HG03280 (cell line): ENCODE measurements around the gene PLEKHG4B.

Experiments used
- ATAC-seq: cut with Tn5 transposase; IDR thresholded peaks from one replicate; pipeline ENCODE4 v1.9.1; 2021; ENCODE audit warnings: mild to moderate bottlenecking, moderate library complexity; ENCODE audit not compliant: unreplicated experiment

The PLEKHG4B gene

DNA sequence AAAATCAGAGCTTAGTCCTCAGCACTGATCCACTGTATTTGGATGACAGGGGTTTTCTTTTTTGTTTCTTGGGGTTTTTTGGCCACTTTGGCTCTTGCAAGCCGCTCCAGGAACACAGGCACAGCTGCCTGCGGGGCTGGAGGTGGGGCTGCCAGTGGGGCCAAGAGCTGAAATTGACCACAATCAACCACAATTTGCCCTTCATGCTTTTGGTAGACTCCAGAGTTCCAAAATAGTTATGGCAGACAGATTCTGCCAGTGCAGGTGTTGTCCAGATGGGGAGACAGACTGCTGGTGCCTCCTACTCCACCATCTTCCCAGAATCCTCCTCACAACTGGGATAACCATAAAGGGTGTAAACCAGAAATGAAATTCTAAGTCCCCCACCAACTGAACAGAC is 36.5 kb downstream of the PLEKHG4B start:
- ATAC-seq: no peak

DNA sequence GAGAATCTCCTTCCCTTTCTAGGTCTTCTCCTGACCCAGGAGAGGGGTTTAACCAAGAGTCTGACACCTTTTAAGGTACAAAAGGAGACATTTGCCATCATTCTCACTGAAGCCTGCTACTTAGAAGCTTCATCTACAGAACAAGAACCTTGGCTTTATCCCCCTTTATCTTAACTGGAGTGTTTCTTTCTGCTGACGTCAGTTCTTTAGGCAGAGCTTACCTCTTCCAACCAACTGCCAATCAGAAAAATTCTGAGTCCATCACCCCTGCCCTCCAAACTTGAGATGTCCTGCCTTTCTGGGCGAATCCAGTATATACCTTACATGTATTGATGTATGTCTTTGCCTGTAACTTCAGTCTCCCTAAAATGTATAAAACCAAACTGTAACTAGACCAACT is 37.2 kb downstream of the PLEKHG4B start:
- no peak for ATAC-seq

DNA sequence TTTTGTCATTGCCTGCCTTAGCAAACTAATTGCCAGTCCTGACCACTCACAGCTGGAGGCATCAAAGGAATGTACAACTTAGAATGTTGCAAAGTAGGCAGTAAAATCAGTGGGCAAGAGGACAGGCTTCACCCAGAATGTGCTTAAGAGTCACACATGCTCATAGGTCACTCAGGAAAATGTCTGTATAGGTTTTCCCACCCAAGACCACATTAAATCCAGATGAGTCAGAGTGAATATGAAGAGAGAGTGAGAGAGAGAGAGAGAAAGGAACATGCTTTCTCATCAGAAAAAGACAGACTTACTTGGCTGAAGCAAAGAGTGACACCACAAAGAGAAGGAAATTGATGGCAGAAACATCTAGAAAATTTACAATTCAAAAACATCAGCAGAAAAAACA is 37.9 kb downstream of the PLEKHG4B start:
- no peak for ATAC-seq

DNA sequence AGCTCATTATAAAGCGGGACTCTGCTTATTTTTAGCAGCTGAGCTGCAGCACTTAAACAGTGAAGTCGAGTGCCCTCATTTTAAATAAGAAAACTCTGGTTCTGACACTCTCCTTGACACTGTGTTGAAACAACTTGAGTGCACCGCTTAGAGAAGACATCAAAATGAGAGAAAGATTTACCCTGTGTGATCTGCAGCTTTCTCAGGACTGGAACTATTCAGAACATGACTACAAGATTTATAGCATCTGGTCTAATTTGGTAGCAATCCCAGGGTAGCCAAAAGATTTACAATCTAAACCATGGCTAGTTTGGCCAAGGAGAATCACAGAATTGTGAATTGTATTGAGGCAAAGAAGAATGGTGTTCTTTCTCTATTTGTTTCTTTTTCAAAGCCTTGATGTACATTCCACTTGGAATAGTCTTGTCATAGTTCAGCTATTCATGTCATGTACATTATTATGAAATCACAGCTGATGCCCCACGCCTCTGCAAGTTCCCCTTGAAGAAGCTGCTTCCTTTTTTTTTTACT is 38.7 kb downstream of the PLEKHG4B start:
- no peak for ATAC-seq

DNA sequence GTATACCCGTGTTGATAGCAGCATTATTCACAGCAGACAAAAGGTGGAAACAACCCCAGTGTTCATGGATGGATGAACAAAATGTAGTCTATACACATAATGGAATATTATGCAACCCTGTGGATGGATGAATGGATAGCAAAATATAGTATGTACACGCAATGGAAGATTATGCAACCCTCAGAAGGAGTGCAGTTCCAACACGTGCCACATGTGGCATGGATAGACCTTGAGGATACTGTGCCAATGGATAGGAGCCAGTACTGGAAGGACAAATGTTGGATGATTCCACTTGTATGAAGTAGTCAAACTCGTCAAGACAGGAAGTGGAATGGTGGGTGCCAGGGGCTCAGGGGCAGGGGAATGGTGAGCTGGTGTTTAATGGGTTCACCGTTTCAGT is 44.9 kb downstream of the PLEKHG4B start:
- no peak for ATAC-seq

DNA sequence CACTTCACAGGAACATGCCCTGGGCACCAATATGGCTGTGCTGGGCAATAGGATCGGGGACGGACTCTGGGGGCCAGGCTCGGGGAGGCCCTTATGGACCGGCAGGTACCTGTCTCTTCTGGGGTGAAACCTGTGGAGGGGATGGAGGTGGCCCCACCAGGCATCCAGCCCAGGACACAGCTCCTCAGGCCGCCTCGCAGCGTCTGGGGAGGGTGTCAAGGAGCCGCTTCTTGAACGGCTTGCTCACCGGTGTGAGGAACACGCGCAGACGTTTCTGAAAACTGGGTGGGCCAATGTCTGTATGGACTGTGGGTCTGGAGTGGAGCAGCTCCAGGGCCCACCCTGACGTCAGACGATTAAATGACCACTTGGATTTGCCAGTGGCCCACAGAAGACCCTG is 45.8 kb downstream of the PLEKHG4B start:
- ATAC-seq: no peak

DNA sequence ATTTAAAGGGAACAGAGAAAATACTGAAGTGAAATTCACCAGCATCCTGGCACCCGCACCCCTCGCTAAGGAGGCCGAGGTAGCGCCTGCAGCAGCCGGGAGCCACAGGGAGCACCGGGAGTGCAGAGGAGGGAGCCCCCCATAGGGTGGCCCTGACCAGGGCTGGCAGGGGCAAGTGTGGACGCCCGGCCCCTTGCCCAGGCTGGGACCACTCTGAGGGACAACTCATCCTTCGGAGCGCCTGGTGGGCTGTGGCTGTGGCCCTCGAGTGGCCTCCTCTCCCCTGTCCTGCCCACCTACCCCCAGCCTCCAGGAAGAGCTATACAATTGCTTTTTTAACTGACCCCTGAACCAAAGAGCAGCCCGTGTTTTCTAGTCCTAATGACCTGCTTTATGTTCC is 47.0 kb downstream of the PLEKHG4B start:
- no peak for ATAC-seq

DNA sequence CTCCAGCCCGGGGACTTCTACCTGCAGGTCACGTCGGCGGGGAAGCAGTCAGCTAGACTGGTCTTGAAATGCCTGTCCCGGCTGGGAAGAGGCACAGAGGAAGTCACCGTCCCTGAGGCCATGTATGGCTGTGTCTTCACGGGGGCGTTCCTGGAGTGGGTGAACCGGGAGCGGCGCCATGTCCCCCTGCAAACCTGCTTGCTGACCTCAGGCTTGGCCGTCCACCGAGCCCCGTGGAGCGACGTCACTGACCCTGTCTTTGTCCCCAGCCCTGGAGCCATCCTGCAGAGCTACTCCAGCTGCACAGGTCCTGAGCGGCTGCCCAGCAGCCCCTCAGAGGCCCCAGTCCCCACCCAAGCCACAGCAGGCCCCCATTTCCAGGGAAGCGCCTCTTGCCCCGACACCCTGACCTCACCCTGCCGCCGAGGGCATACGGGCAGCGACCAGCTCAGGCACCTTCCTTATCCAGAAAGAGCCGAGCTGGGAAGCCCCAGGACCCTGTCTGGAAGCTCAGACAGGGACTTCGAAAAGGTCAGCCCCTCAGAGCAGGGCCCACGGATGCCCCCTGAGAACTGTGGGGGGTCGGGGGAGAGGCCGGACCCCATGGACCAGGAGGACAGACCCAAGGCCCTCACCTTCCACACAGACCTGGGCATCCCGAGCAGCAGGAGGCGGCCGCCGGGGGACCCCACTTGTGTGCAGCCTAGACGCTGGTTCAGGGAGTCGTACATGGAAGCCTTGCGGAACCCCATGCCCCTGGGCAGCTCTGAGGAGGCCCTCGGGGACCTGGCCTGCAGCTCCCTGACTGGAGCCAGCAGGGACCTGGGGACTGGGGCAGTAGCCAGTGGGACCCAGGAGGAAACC is 47.8 kb downstream of the PLEKHG4B start:
- no peak for ATAC-seq

DNA sequence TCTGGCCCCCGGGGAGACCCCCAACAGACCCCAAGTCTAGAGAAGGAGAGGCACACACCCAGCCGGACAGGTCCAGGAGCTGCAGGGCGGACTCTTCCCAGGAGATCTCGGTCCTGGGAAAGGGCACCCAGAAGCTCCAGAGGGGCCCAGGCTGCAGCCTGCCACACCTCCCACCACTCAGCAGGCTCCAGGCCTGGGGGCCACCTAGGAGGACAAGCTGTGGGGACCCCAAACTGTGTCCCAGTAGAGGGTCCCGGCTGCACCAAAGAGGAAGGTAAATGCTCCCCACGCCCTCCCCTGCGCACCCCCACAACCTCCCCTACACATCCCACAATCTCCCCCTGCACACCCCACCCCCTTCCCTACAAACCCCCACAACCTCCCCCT is 48.5 kb downstream of the PLEKHG4B start:
- no peak for ATAC-seq

DNA sequence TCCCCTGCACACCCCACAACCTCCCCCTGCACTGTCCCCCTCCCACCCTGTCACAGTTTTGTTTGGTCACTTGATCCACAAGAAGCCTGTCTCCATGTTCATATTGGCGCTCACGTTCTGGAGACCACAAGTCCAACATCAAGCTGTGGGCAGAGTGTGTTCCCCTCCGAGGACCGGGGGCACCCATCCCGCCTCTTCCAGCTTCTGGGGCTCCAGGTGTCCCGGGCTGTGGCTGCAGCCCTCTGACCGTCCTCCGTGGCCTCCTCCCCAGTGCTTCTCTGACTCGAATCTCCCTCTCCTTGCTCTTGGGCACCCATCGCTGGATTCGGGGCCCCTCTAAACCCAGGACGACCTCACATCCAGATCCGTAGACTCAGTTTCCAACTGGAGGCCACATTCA is 49.2 kb downstream of the PLEKHG4B start:
- ATAC-seq: no peak

DNA sequence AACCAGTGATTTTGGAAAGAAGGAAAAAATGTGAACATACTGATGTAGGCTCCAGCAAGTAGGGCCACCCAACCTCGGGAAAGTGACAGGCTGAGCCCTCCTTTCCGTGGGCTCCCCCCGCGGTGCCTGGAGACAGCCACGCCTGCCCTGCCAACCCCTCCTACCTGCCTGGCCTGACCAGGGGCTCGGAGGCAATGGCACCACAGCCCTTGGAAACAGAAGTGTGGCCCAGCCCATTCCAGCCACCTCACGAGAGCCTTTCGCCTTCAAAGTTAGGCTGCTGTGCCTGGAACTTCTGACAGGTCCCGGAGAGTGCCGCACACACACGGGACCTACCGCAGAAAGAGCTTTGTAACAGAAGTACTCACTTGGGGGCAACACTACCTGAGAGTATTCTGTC is 49.8 kb downstream of the PLEKHG4B start:
- no peak for ATAC-seq

DNA sequence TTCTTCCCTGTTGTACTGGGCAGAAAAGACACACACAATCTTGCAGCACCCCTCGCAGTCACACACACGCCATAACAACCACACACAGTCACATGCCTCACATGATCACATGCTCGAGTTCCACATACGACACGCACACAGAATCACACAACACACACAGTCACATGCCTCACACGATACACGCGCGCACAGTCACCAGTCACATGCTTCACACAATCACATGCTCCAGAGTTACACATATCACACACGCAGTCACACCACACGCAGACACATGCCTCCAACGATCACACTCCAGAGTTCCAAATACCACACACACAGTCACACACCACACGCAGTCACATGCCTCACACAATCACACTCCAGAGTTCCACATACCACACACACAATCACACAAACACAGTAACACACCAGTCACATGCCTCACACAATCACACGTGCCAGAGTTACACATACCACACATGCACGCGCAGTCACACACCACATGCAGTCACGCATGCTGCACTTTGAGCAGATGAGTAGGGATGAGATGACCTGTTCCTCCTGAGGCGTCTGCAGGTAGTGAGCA is 50.4 kb downstream of the PLEKHG4B start:
- no peak for ATAC-seq

DNA sequence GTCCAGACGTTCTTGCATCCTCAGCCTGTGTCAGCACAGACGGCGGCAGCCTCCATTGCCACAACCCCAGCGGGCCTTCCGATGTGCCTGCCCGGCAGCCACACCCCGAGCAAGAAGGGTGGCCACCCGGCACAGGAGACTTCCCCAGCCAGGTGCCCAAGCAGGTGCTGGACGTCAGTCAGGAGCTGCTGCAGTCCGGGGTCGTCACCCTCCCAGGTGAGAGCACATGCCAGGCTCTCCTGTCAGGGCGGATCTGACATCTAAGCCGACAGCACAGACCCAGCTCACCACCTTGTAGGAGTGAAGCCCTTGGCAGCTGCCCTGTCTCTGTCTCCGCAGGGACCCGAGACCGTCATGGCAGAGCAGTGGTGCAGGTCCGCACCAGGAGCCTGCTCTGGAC is 51.1 kb downstream of the PLEKHG4B start:
- no peak for ATAC-seq

DNA sequence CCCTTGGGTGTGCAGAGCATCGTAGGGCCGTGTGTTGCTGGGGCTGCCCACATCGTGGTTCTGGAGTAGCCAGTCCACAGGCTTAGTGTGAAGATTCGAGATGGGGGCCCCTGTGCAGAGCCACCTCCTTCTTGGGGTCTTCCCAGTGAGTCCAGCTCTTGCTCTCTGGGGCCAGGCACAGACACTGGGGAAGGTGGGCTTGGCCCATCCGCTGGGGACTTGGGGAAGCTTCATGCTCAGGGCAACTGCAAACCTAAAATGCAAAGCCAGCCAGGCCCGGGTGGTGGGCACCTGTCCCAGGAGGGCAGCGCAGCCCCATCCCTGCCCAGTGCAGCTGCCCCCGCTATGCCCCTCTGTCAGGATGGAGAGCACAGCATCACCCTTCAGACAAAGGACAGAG is 53.0 kb downstream of the PLEKHG4B start:
- no peak for ATAC-seq

DNA sequence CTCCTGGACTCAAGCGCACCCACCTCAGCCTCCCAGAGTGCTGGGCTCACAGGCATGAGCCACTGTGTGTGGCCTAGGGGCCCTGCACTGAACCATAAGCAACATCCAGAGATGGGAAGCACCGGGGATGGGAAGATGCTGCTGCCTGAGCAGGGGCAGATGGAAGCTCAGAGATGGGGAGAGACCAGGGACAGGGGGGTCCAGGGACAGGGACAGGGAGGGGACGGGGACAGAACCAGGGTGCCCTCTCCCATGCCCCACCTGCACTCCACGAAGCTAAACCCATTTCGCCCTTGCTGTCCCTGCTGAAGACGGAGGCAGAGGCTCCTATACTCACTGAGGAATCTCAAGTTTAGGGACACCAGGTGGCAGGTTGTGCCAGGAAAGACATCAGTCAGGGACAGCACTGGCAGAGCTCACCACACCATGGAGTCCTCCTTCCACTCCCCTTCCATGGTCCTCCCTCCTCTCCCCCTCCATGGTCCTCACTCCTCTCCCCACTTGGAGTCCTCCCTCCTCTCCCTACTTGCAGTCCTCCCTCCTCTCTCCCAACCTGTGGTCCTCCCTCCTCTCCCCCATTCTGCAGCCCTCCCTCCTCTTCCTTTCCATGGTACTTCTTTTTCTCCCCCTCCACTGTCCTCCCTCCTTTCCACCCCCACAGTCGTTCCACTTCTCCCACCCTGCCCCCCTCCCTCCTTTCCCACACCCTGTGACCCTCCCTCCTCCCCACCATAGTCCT is 53.8 kb downstream of the PLEKHG4B start:
- ATAC-seq: no peak

DNA sequence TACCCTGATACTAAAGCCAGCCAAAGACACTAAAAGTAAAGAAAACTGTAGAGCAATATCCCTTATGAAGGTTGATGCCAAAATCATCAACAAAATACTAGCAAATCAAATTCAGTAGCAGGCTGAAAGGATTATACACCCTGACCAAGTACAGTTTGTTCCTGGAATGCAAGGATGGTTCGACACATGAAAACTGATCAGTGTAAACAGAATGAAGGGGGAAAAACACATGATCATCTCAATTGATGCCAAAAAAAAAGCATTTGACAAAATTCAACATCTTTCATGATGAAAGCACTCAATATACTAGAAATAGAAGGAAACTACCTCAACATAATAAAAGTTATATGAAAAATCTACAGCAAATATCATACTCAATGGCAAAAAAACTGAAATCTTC is 55.8 kb downstream of the PLEKHG4B start:
- no peak for ATAC-seq

DNA sequence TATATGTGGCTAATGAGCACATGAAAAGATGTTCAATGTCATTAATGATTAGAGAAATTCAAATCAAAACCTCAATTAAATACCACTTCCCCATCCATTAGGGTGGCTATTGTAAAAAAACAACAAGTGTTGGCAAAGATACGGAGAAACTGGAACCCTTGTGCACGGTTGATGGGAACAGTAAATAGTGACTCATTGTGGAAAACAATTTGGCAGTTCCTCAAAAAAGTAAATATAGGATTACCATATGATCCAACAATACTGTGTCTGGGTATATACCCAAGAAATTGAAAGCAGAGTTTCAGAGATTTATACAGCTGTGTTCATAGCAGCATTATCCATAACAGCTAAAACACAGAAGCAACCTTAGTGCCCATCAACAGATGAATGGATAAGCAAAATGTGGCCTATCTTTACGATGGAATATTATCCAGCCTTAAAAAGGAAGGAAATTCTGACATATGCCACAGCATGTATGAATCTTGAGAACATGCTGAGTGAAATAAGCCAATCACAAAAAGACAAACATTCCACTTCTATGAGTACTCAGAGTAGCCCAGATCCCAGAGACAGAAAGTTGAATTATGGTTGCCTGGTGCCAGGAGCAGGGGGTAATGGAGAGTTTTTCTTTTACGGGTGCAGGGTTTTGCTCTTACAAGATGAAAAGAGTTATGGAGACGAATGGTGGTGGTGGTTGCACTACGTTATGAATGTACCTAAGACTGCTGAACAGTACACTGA is 57.9 kb downstream of the PLEKHG4B start:
- ATAC-seq: no peak

DNA sequence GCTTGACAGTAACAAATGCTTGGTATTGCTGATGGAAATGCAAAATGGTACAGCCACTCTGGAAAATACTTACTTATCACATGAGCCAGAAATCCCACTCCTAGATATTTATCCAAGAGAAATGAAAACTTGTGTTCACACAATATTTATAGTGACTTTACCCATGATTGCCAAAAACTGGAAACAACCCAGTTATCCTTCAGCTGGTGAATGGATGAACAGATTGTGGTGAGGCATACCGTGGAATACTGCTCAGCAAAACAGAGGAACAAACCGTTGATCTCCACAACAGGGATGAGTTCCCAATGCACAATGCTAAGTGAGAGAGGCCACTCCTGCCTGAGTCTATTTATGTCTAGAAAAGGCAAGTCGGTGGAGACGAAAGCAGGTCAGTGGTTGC is 58.8 kb downstream of the PLEKHG4B start:
- ATAC-seq: no peak

DNA sequence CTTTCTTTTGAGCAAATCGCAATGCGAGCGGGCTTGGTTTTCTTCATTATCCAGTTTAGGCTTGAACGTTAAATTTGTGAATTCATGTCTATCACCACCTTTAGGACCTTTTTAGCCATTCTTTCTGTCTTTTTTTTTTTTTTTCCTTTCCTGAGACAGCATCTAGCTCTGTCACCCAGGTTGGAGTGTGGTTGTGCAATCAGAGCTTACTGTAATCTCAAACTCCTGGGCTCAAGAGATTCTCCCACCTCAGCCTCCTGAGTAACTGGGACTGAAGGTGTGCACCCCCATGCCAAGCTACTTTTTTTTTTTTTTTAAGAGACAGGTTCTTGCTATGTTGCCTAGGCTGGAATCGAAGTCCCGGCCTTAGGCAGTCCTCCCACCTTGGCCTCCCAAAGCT is 60.1 kb downstream of the PLEKHG4B start:
- no peak for ATAC-seq

DNA sequence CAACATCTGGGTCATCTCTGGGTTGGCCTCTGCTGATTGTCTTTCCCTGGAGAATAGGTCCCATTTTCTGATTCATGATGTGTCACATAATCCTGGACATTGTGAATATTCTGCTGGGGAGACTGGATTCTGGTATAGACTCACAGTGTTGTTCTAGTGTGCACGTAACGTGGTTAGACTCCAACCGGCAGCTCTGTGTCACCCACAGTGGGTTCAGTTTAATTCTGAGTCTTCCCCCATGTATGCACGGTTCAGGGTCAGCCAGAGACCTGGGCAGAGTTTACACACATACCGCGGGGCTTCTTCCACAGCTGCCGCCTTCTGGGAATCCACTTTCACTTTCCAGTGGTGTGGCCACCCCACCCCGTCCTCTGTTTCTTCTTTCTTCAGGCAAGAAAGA is 61.3 kb downstream of the PLEKHG4B start:
- no peak for ATAC-seq

DNA sequence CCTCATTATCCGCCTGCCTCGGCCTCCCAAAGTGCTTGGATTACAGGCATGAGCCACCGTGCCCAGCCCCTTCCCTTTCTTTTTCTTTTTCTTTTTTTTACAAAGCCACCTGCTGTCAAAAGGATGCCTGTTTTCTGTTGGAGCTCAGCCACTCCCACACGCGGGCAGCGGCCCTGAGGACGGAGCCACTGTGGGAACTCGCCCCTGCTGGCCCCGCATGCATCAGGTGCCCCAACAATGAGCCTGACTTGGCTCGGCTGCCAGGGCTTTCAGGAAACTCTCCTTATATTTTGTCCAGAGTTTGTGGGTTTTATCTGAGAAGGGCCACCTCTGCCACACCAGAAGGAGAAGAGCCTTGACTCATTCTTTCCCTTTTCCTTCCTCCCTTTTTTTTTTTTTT is 62.3 kb downstream of the PLEKHG4B start:
- ATAC-seq: no peak
